Measurements from ENCODE around the gene CCDC24.

Gene CCDC24
- total RNA-seq: 1.6 to 3.3 reads per million in 2 experiments

GRCh38 chr1:43991476-43992231 lies at the start of gene CCDC24:
CCDC24 (plus strand) TSS chr1:43991599; CDS start chr1:43991879, 280 bp downstream.
- DNase-seq (ENCODE audit: low read depth): peak; percentile 61

GRCh38 chr1:43942411-43942810 lies 49.0 kb upstream of the CCDC24 start:
- DNase-seq (ENCODE audit: low read depth): no peak

GRCh38 chr1:43944860-43945259 lies 46.5 kb upstream of the CCDC24 start:
- no peak for DNase-seq (ENCODE audit: low read depth)

- no peak for DNase-seq (ENCODE audit: low read depth)
Observed at GRCh38 chr1:43945674-43946235, 45.6 kb upstream of the CCDC24 start.

GRCh38 chr1:43946236-43947060 lies 45.0 kb upstream of the CCDC24 start, which contains the start of gene IPO13:
IPO13 (plus strand) TSS chr1:43946950; CDS start chr1:43947601, 651 bp downstream.
- peak; percentile 92 for DNase-seq (ENCODE audit: low read depth)

GRCh38 chr1:43947061-43947873 lies 44.1 kb upstream of the CCDC24 start:
- no peak for DNase-seq (ENCODE audit: low read depth)

- DNase-seq (ENCODE audit: low read depth): no peak
Observed at GRCh38 chr1:43947874-43948437, 43.4 kb upstream of the CCDC24 start.

GRCh38 chr1:43949678-43950077 lies 41.7 kb upstream of the CCDC24 start:
- DNase-seq (ENCODE audit: low read depth): no peak

GRCh38 chr1:43951021-43951985 lies 40.1 kb upstream of the CCDC24 start:
- DNase-seq (ENCODE audit: low read depth): no peak

GRCh38 chr1:43952731-43953346 lies 38.6 kb upstream of the CCDC24 start:
- no peak for DNase-seq (ENCODE audit: low read depth)

GRCh38 chr1:43953361-43953760 lies 38.0 kb upstream of the CCDC24 start:
- DNase-seq (ENCODE audit: low read depth): no peak

GRCh38 chr1:43954036-43954435 lies 37.4 kb upstream of the CCDC24 start:
- no peak for DNase-seq (ENCODE audit: low read depth)

- DNase-seq (ENCODE audit: low read depth): no peak
Observed at GRCh38 chr1:43956234-43956633, 35.2 kb upstream of the CCDC24 start.

GRCh38 chr1:43957407-43958040 lies 33.9 kb upstream of the CCDC24 start:
- no peak for DNase-seq (ENCODE audit: low read depth)

GRCh38 chr1:43958351-43959255 lies 32.8 kb upstream of the CCDC24 start:
- DNase-seq (ENCODE audit: low read depth): no peak

GRCh38 chr1:43960798-43961197 lies 30.6 kb upstream of the CCDC24 start:
- no peak for DNase-seq (ENCODE audit: low read depth)

- DNase-seq (ENCODE audit: low read depth): no peak
Observed at GRCh38 chr1:43961692-43962091, 29.7 kb upstream of the CCDC24 start.

- no peak for DNase-seq (ENCODE audit: low read depth)
Observed at GRCh38 chr1:43962324-43962723, 29.1 kb upstream of the CCDC24 start.
